SK-N-SH (cell line): ENCODE measurements around the gene WNT9B. TPM values are rescaled to one million over a fixed set of nuclear protein-coding genes. Genes with fewer than 3 reads are reported as not detected.
A peak's percentile ranks its signal among the peaks of the same experiment; 100 is the strongest.

Experiments used
- CTCF ChIA-PET: fragments of 300-600, 350-600 bp; formaldehyde crosslinking; extraction: SDS; loops from one replicate; lab custom pipeline; 2021; lab: Yijun Ruan, JAX
- POLR2A ChIA-PET: fragments of 350-600 bp; sonication (Branson Sonifier 250); formaldehyde crosslinking; extraction: SDS; loops from one replicate; lab custom pipeline; 2020; ENCODE audit warnings: antibody characterized with exemption, inconsistent platforms; lab: Yijun Ruan, JAX
- DNase-seq: peaks from one replicate; pipeline ENCODE4 v3.0.0; 2012
- H2AFZ ChIP-seq: fragments of 200-600 bp; sonication (generic); 2 replicates; pipeline ENCODE4 v1.8.1; 2016; ENCODE audit warnings: antibody characterized with exemption, mild to moderate bottlenecking, low read depth
- H3F3A ChIP-seq: fragments of 200-600 bp; sonication (generic); replicated peaks from 2 replicates; pipeline ENCODE3; 2016; ENCODE audit warnings: antibody characterized with exemption, mild to moderate bottlenecking; ENCODE audit not compliant: insufficient read depth
- H3K27ac ChIP-seq, 2 experiments: fragments of 200-500 bp in 1 of 2; fragments of 200-600 bp in 1 of 2; sonication (Bioruptor generic) in 1 of 2; sonication (generic), shearing (Covaris generic) in 1 of 2; 2 replicates each; pipeline versions ENCODE4 v1.5.1 to v1.6.1; 2014 to 2016; ENCODE audit warnings: low read depth in 2 of 2, inconsistent platforms in 1 of 2, low read length in 1 of 2, mild to moderate bottlenecking in 1 of 2, mixed read lengths in 1 of 2
- H3K27me3 ChIP-seq: fragments of 200-600 bp; sonication (generic), shearing (Covaris generic); 2 replicates; pipeline ENCODE4 v1.6.1; 2016; ENCODE audit warnings: mixed run types; ENCODE audit not compliant: insufficient read depth
- H3K36me3 ChIP-seq, 2 experiments: fragments of 200-500 bp in 1 of 2; fragments of 200-600 bp in 1 of 2; sonication (Bioruptor generic) in 1 of 2; sonication (generic) in 1 of 2; replicated peaks in 1 of 2; 2 replicates each; pipeline versions ENCODE3 to v1.5.1; 2014 to 2016; ENCODE audit warnings: low read length in 1 of 2, mild to moderate bottlenecking in 1 of 2; ENCODE audit not compliant: insufficient read depth in 2 of 2, control insufficient read depth in 1 of 2
- H3K4me1 ChIP-seq, 2 experiments: fragments of 200-500 bp in 1 of 2; fragments of 200-600 bp in 1 of 2; sonication (Bioruptor generic) in 1 of 2; sonication (generic), shearing (Covaris generic) in 1 of 2; 2 replicates each; pipeline versions ENCODE4 v1.5.1 to v1.6.1; 2014 to 2016; ENCODE audit warnings: low read depth in 1 of 2, low read length in 1 of 2, mixed run types in 1 of 2; ENCODE audit not compliant: insufficient read depth in 2 of 2, control insufficient read depth in 1 of 2
- H3K4me2 ChIP-seq: fragments of 200-600 bp; sonication (generic), shearing (Covaris generic); 2 replicates; pipeline ENCODE4 v1.6.1; 2017; ENCODE audit warnings: mixed run types
- H3K4me3 ChIP-seq, 2 experiments: fragments of 200-500 bp in 1 of 2; fragments of 200-600 bp in 1 of 2; sonication (Bioruptor generic) in 1 of 2; sonication (generic), shearing (Covaris generic) in 1 of 2; 2 replicates each; pipeline versions ENCODE4 v1.5.1 to v1.8.1; 2014 to 2016; ENCODE audit warnings: low read depth in 2 of 2, inconsistent platforms in 1 of 2, low read length in 1 of 2, mild to moderate bottlenecking in 1 of 2, mixed read lengths in 1 of 2, moderate library complexity in 1 of 2
- H3K79me2 ChIP-seq: fragments of 200-600 bp; sonication (generic); 2 replicates; pipeline ENCODE4 v1.8.1; 2017; ENCODE audit warnings: mild to moderate bottlenecking; ENCODE audit not compliant: insufficient read depth
- H3K9ac ChIP-seq: fragments of 200-600 bp; sonication (generic); 2 replicates; pipeline ENCODE4 v1.6.1; 2017; ENCODE audit warnings: mixed run types
- H3K9me2 ChIP-seq: fragments of 200-600 bp; sonication (generic); 2 replicates; pipeline ENCODE4 v1.6.1; 2017; ENCODE audit warnings: mixed run types
- H3K9me3 ChIP-seq: fragments of 200-600 bp; sonication (generic); 2 replicates; pipeline ENCODE4 v1.6.1; 2017; ENCODE audit warnings: mixed run types, mild to moderate bottlenecking, moderate library complexity
- H4K20me1 ChIP-seq: fragments of 200-600 bp; sonication (generic); 2 replicates; pipeline ENCODE4 v1.6.1; 2017; ENCODE audit warnings: mild to moderate bottlenecking, mixed run types; ENCODE audit not compliant: insufficient read depth
- EP300 ChIP-seq, 2 experiments: IDR thresholded peaks; 2 replicates each; pipeline versions ENCODE4 v1.4.0 to v1.6.1; 2012; ENCODE audit warnings: borderline replicate concordance in 1 of 2, low read depth in 1 of 2, low read length in 1 of 2
- FOSL2 ChIP-seq: IDR thresholded peaks from 2 replicates; pipeline ENCODE4 v1.4.0; 2012; ENCODE audit warnings: low read depth, mild to moderate bottlenecking, moderate library complexity, borderline replicate concordance
- GABPA ChIP-seq: IDR thresholded peaks from 2 replicates; pipeline ENCODE4 v1.4.0; 2012; ENCODE audit warnings: low read depth, mild to moderate bottlenecking
- IRF3 ChIP-seq: fragments of 150-350 bp; IDR thresholded peaks from 2 replicates; pipeline ENCODE4 v1.6.1; 2016; ENCODE audit warnings: mild to moderate bottlenecking, low read depth, low read length
- JUND ChIP-seq: IDR thresholded peaks from 2 replicates; pipeline ENCODE4 v1.4.0; 2012
- NFIC ChIP-seq: IDR thresholded peaks from 2 replicates; pipeline ENCODE4 v1.4.0; 2012; ENCODE audit warnings: borderline replicate concordance
- NRF1 ChIP-seq: IDR thresholded peaks from 2 replicates; pipeline ENCODE4 v1.6.1; 2012; ENCODE audit warnings: low read depth, mild to moderate bottlenecking, low read length
- RAD21 ChIP-seq: IDR thresholded peaks from 2 replicates; pipeline ENCODE4 v1.6.1; 2012; ENCODE audit warnings: mild to moderate bottlenecking, low read length
- RFX5 ChIP-seq: IDR thresholded peaks from 2 replicates; pipeline ENCODE4 v1.6.1; 2012; ENCODE audit warnings: mild to moderate bottlenecking, improper control_type of control experiment, low read length
- SIN3A ChIP-seq: IDR thresholded peaks from 2 replicates; pipeline ENCODE4 v1.6.1; 2012; ENCODE audit warnings: low read depth, mild to moderate bottlenecking, low read length, moderate library complexity, borderline replicate concordance
- SMC3 ChIP-seq: IDR thresholded peaks from 2 replicates; pipeline ENCODE4 v1.6.1; 2012; ENCODE audit warnings: low read depth, low read length, improper control_type of control experiment
- TEAD4 ChIP-seq: IDR thresholded peaks from 2 replicates; pipeline ENCODE4 v1.4.0; 2012; ENCODE audit warnings: mild to moderate bottlenecking, borderline replicate concordance; ENCODE audit not compliant: insufficient read depth
- USF2 ChIP-seq: fragments of 150-350 bp; IDR thresholded peaks from 2 replicates; pipeline ENCODE4 v1.6.1; 2017; ENCODE audit warnings: antibody characterized with exemption, low read length, low read depth, borderline replicate concordance
- WGBS: methylation state at CpG from one replicate; pipeline ENCODE4 v1.1.6; 2017; ENCODE audit warnings: low lambda C conversion rate; 5-methylcytosine and 5-hydroxymethylcytosine counted together
- polyA plus RNA-seq, 3 experiments: library from polyadenylated mRNA; depleted of rRNA; stranded (reverse); fragments of >200 nt; gene quantifications; 2 replicates each; pipeline ENCODE4 v1.2.3, GENCODE V29; 2012

Gene WNT9B
- polyA plus RNA-seq, 1 of the 3 experiments (the other 2 are of a cell fraction), result not detected

- Histone ChIP-seq H3K27me3 (peaks cover 55% of the 10 kb centered on the region), H3K4me3 (no peak overlapping the region), H3K4me2 (no peak overlapping the region), H3K9me2 (no peaks in the 10 kb centered on the region), H3K4me1 (peaks cover 0 to 11% of the 10 kb centered on the region in 2 experiments; a peak in 1 of 4 replicates), H4K20me1 (no peaks in the 10 kb centered on the region), H3K36me3 (no peaks in the 10 kb centered on the region), H3K27ac (no peak overlapping the region), H3K9ac (no peak overlapping the region), H2AFZ (no peak overlapping the region), H3K9me3 (no peaks in the 10 kb centered on the region), H3F3A (no peaks in the 10 kb centered on the region), H3K79me2 (no peaks in the 10 kb centered on the region)
- WGBS, result 68% methylated on average over 6 of the region's 6 CpGs
- TF ChIP-seq RFX5 (no peak), SIN3A (no peak)
- ChIA-PET POLR2A (interaction anchor here (1.1 kb wide), 1 partner anchor 94 kb away, joined by 4 read pairs; no protein-coding TSS in a partner anchor), CTCF (interaction anchor here (2.0 to 10.1 kb wide), 3 partner anchors 7 to 94 kb away, joined by 8 to 210 read pairs (median 12); no protein-coding TSS in a partner anchor)
- no peak for DNase-seq
Observed at GRCh38 chr17:46848534-46848933, 2.8 kb upstream of the WNT9B start.

GRCh38 chr17:46850688-46851028 lies 725 bp upstream of the WNT9B start:
- Histone ChIP-seq H3K27ac (no peak overlapping the region), H3K4me3 (peak overlapping the region in 1 of 2 experiments; percentile 37; a peak in 1 of 4 replicates), H3K9ac (no peak overlapping the region), H3K4me2 (0 out of 2 replicates have a peak overlapping the region, but pooled peaks have one; percentile 95), H3K79me2 (no peaks in the 10 kb centered on the region), H3K4me1 (peaks cover 0 to 11% of the 10 kb centered on the region in 2 experiments; a peak in 1 of 4 replicates), H3K9me2 (no peaks in the 10 kb centered on the region), H3K36me3 (no peaks in the 10 kb centered on the region), H2AFZ (no peak overlapping the region), H4K20me1 (no peaks in the 10 kb centered on the region), H3K27me3 (peaks cover 56% of the 10 kb centered on the region), H3F3A (no peaks in the 10 kb centered on the region), H3K9me3 (no peaks in the 10 kb centered on the region)
- no peak for DNase-seq
- TF ChIP-seq EP300 (IDR thresholded peaks at IDR 0.05; ENCODE audit: borderline replicate concordance in 1 of 2, low read depth in 1 of 2, low read length in 1 of 2) (no peak), IRF3 (no peak), SMC3 (no peak), SIN3A (no peak), FOSL2 (no peak), NRF1 (no peak), USF2 (no peak), JUND (no peak), NFIC (no peak), GABPA (no peak), RAD21 (no peak), RFX5 (no peak), TEAD4 (no peak)
- WGBS, result 78% methylated on average over 13 of the region's 13 CpGs
- CTCF ChIA-PET, result interaction anchor here (1.4 to 10.1 kb wide), 3 partner anchors 10 to 91 kb away, joined by 4 to 210 read pairs (median 8); no protein-coding TSS in a partner anchor
- POLR2A ChIA-PET, result no interaction called here
